GM19324 (cell line): ENCODE data around the gene FSCN2.
"Not testable (repeated sequence)": the region's sequence is repeated elsewhere in the genome, so short reads cannot be mapped to it uniquely, and the experiment has no call there.

Experiments
- ATAC-seq: cut with Tn5 transposase; IDR thresholded peaks from one replicate; pipeline ENCODE4 v1.9.1; 2021; ENCODE audit warnings: mild to moderate bottlenecking, moderate library complexity; ENCODE audit not compliant: unreplicated experiment, low FRiP score

The FSCN2 gene

GRCh38 chr17:81573794-81574642 lies 45.8 kb downstream of the FSCN2 start:
- no peak for ATAC-seq

- no peak for ATAC-seq
Measured at GRCh38 chr17:81574643-81574956, 46.4 kb downstream of the FSCN2 start.

- ATAC-seq: no peak
Measured at GRCh38 chr17:81575836-81576235, 47.7 kb downstream of the FSCN2 start.

GRCh38 chr17:81576621-81577277 lies 48.6 kb downstream of the FSCN2 start:
- no peak for ATAC-seq

- ATAC-seq: no peak
Measured at GRCh38 chr17:81577278-81578000, 49.3 kb downstream of the FSCN2 start.

- ATAC-seq: no peak
Measured at GRCh38 chr17:81578038-81578441, 49.9 kb downstream of the FSCN2 start.

- no peak for ATAC-seq
Measured at GRCh38 chr17:81578561-81579225, 50.5 kb downstream of the FSCN2 start.

GRCh38 chr17:81579298-81579697 lies 51.1 kb downstream of the FSCN2 start:
- ATAC-seq: no peak

- no peak for ATAC-seq
Measured at GRCh38 chr17:81579821-81580321, 51.7 kb downstream of the FSCN2 start.

GRCh38 chr17:81580481-81580880 lies 52.3 kb downstream of the FSCN2 start:
- no peak for ATAC-seq

- ATAC-seq: no peak
Measured at GRCh38 chr17:81581758-81582157, 53.6 kb downstream of the FSCN2 start.

GRCh38 chr17:81582341-81582740 lies 54.2 kb downstream of the FSCN2 start:
- ATAC-seq: no peak

- no peak for ATAC-seq
Measured at GRCh38 chr17:81582749-81583148, 54.6 kb downstream of the FSCN2 start.

GRCh38 chr17:81583589-81584342 lies 55.6 kb downstream of the FSCN2 start:
- ATAC-seq: no peak

GRCh38 chr17:81584771-81585170 lies 56.6 kb downstream of the FSCN2 start:
- ATAC-seq: not testable (repeated sequence)

- ATAC-seq: no peak
Measured at GRCh38 chr17:81586096-81586495, 57.9 kb downstream of the FSCN2 start.
